Lower leg skin (tissue), 3 donors: ENCODE measurements around the gene CSPG4.
"Not testable (repeated sequence)": the region's sequence is repeated elsewhere in the genome, so short reads cannot be mapped to it uniquely, and the experiment has no call there.

Experiments
- POLR2A ChIP-seq, 2 donors: fragments of 450-650 bp; IDR thresholded peaks; one replicate each; pipeline ENCODE4 v1.6.1; 2016 to 2017; ENCODE audit warnings: antibody characterized with exemption in 2 of 2, mild to moderate bottlenecking in 1 of 2, moderate library complexity in 1 of 2
- TF ChIP-seq, protein P1 (sequence below), 3 donors: fragments of 450-650 bp; IDR thresholded peaks; one replicate each; pipeline ENCODE4 v1.5.1; 2016; ENCODE audit warnings: antibody characterized with exemption in 3 of 3, mild to moderate bottlenecking in 3 of 3, moderate library complexity in 2 of 3

DNA sequence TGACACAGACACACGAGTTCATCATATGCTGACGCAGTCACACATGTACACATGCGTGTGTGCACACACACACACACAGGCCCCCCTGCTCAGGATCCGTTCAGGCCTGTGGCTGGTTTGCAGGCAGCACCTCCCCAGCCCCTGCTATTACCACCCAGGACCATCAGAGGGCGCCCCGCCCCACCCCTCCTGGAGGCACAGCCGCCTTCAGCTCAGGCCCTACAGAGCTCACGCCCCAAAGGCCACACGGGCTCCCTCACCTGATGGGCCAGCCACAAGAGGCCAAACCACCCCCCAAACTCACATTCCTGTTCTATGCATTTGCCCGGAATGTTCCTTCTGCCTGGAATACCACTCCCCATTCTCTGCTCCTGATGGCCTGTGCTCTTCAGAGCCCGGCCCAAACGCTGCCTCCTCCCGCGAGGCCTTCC is 26.4 kb downstream of the CSPG4 start:
- TF ChIP-seq, protein P1, sequence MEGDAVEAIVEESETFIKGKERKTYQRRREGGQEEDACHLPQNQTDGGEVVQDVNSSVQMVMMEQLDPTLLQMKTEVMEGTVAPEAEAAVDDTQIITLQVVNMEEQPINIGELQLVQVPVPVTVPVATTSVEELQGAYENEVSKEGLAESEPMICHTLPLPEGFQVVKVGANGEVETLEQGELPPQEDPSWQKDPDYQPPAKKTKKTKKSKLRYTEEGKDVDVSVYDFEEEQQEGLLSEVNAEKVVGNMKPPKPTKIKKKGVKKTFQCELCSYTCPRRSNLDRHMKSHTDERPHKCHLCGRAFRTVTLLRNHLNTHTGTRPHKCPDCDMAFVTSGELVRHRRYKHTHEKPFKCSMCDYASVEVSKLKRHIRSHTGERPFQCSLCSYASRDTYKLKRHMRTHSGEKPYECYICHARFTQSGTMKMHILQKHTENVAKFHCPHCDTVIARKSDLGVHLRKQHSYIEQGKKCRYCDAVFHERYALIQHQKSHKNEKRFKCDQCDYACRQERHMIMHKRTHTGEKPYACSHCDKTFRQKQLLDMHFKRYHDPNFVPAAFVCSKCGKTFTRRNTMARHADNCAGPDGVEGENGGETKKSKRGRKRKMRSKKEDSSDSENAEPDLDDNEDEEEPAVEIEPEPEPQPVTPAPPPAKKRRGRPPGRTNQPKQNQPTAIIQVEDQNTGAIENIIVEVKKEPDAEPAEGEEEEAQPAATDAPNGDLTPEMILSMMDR (IDR thresholded peaks at IDR 0.05), result not testable (repeated sequence)
- TF ChIP-seq POLR2A (IDR thresholded peaks at IDR 0.05), result not testable (repeated sequence)
